ENCODE data around the gene EXOSC3. TPM values are rescaled to one million over a fixed set of nuclear protein-coding genes. Genes with fewer than 3 reads are reported as not detected.
"Not testable (repeated sequence)": the region's sequence is repeated elsewhere in the genome, so short reads cannot be mapped to it uniquely, and the experiment has no call there.

The EXOSC3 gene
- total RNA-seq (2022) (44.8 and 50.9 TPM in 2 replicates), Bru-seq, nascent RNA (percentile 96 among the genes with signal in this experiment), BruChase-seq, experiment 1, labeled RNA remaining after a 6-hour chase (percentile 95 among the genes with signal in this experiment), BruChase-seq, experiment 2, labeled RNA remaining after a 2-hour chase (percentile 98 among the genes with signal in this experiment)
- long read RNA-seq, transcript EXOSC3-201 (4 exons, 1,806 nt): major isoform, 57 of 72 reads
- long read RNA-seq, partial matches to known transcripts: 2 of 72 reads
- long read RNA-seq, other reads (novel, unspliced or antisense): 7 of 72 reads

GRCh38 chr9:37784616-37785483 lies at the start of gene EXOSC3:
Gene EXOSC3, minus strand, starts transcription at chr9:37785064. Its CDS starts 20 bp downstream, at chr9:37785044.
- CTCF ChIA-PET: interaction anchor here (0.6 to 1.2 kb wide), 9 partner anchors 15 to 476 kb away, joined by 3 to 6 read pairs (median 3); no protein-coding TSS in a partner anchor
- Mint-ChIP-seq H3K36me3 (ENCODE audit: insufficient read depth, unreplicated experiment) (peaks cover 40% of the 10 kb centered on the region), H3K4me1 (ENCODE audit: insufficient read depth, unreplicated experiment) (peaks cover 12% of the 10 kb centered on the region), H3K27ac (ENCODE audit: low read depth, unreplicated experiment) (peak within 1 kb of the TSS; percentile 98), H3K4me3 (ENCODE audit: unreplicated experiment) (peak within 1 kb of the TSS; percentile 98), H3K9me3 (ENCODE audit: unreplicated experiment) (no peaks in the 10 kb centered on the region), H3K27me3 (ENCODE audit: insufficient read depth, unreplicated experiment) (no peaks in the 10 kb centered on the region)
- peak; percentile 91 for DNase-seq (ENCODE audit: unreplicated experiment)
- TF ChIP-seq CTCF (IDR thresholded peaks at IDR 0.05; ENCODE audit: unreplicated experiment): no peak
- BruUV-seq (replicated peaks): no TSS peak
- intact Hi-C loops (cut with micrococcal nuclease): loop anchor here (1.0 kb wide), 1 partner anchor 118 kb away; no protein-coding TSS in a partner anchor
- POLR2A ChIA-PET: interaction anchor here (0.5 to 4.6 kb wide), 36 partner anchors 9 to 608 kb away, joined by 3 to 121 read pairs (median 4); partner anchors contain the start of genes ALDH1B1, DCAF10, FBXO10 and POLR1E

- CTCF ChIA-PET: interaction anchor here (0.5 to 0.6 kb wide), 2 partner anchors 30 to 346 kb away, joined by 3 to 4 read pairs; no protein-coding TSS in a partner anchor
- peaks cover 64% of the 10 kb centered on the region for H3K36me3 Mint-ChIP-seq (ENCODE audit: insufficient read depth, unreplicated experiment)
- no peaks in the 10 kb centered on the region for H3K9me3 Mint-ChIP-seq (ENCODE audit: unreplicated experiment)
- no peak overlapping the region for H3K27ac Mint-ChIP-seq (ENCODE audit: low read depth, unreplicated experiment)
- intact Hi-C loops (cut with micrococcal nuclease): no loop called here
- H3K27me3 Mint-ChIP-seq (ENCODE audit: insufficient read depth, unreplicated experiment): no peaks in the 10 kb centered on the region
- H3K4me1 Mint-ChIP-seq (ENCODE audit: insufficient read depth, unreplicated experiment): no peaks in the 10 kb centered on the region
- POLR2A ChIA-PET: interaction anchor here (0.5 to 0.7 kb wide), 2 partner anchors 12 to 406 kb away, joined by 3 read pairs; no protein-coding TSS in a partner anchor
- no peak for TF ChIP-seq CTCF (IDR thresholded peaks at IDR 0.05; ENCODE audit: unreplicated experiment)
- DNase-seq (ENCODE audit: unreplicated experiment): no peak
- no TSS peak for BruUV-seq (replicated peaks)
- H3K4me3 Mint-ChIP-seq (ENCODE audit: unreplicated experiment): no peak overlapping the region
Measured at GRCh38 chr9:37827483-37828165, 42.8 kb upstream of the EXOSC3 start.

GRCh38 chr9:37825174-37825573 lies 40.3 kb upstream of the EXOSC3 start:
- H3K9me3 Mint-ChIP-seq (ENCODE audit: unreplicated experiment); intact Hi-C loops (cut with micrococcal nuclease); H3K4me1 Mint-ChIP-seq (ENCODE audit: insufficient read depth, unreplicated experiment); H3K4me3 Mint-ChIP-seq (ENCODE audit: unreplicated experiment); POLR2A ChIA-PET; H3K27ac Mint-ChIP-seq (ENCODE audit: low read depth, unreplicated experiment); CTCF ChIA-PET; H3K27me3 Mint-ChIP-seq (ENCODE audit: insufficient read depth, unreplicated experiment); BruUV-seq (replicated peaks); DNase-seq (ENCODE audit: unreplicated experiment): not testable (repeated sequence)
- H3K36me3 Mint-ChIP-seq (ENCODE audit: insufficient read depth, unreplicated experiment): peaks cover 73% of the 10 kb centered on the region

- no peak for DNase-seq (ENCODE audit: unreplicated experiment)
- no peaks in the 10 kb centered on the region for H3K9me3 Mint-ChIP-seq (ENCODE audit: unreplicated experiment)
- TF ChIP-seq CTCF (IDR thresholded peaks at IDR 0.05; ENCODE audit: unreplicated experiment): no peak
- H3K4me1 Mint-ChIP-seq (ENCODE audit: insufficient read depth, unreplicated experiment): no peaks in the 10 kb centered on the region
- ChIA-PET POLR2A (interaction anchor here (1.0 to 1.5 kb wide), 2 partner anchors 11 to 20 kb away, joined by 3 to 4 read pairs; partner anchors contain the start of gene DCAF10), CTCF (interaction anchor here (1.0 kb wide), 1 partner anchor 9 kb away, joined by 3 read pairs; no protein-coding TSS in a partner anchor)
- H3K4me3 Mint-ChIP-seq (ENCODE audit: unreplicated experiment): no peak overlapping the region
- H3K27ac Mint-ChIP-seq (ENCODE audit: low read depth, unreplicated experiment): no peak overlapping the region
- intact Hi-C loops (cut with micrococcal nuclease): no loop called here
- no peaks in the 10 kb centered on the region for H3K27me3 Mint-ChIP-seq (ENCODE audit: insufficient read depth, unreplicated experiment)
- no TSS peak for BruUV-seq (replicated peaks)
- peaks cover 58% of the 10 kb centered on the region for H3K36me3 Mint-ChIP-seq (ENCODE audit: insufficient read depth, unreplicated experiment)
Measured at GRCh38 chr9:37820142-37820541, 35.3 kb upstream of the EXOSC3 start.
